ENCODE data around the gene MBNL1. TPM values are rescaled to one million over a fixed set of nuclear protein-coding genes. Genes with fewer than 3 reads are reported as not detected.

MBNL1 gene
- total RNA-seq, 1 experiment from 2014 or later = 68.6 TPM

DNA sequence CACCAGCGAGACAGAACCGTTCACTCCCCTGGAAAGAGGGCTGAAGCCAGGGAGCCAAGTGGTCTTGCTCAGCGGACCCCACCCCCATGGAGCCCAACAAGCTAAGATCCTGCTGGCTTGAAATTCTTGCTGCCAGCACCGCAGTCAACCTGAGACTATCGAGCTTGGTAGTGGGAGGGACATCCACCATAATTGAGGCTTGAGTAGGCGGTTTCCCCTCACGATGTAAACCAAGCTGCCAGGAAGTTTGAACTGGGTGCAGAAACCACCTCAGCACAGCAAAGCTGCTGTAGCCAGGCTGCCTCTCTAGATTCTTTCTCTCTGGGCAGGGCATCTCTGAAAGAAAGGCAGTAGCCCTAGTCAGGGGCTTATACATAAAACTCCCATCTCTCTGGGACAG lies 151.0 kb downstream of the MBNL1 start:
- ChIA-PET CTCF (no interaction called here), POLR2A (no interaction called here)
- Mint-ChIP-seq H3K4me1 (ENCODE audit: low read depth, unreplicated experiment) (no peaks in the 10 kb centered on the region), H3K27me3 (ENCODE audit: insufficient read depth, unreplicated experiment) (no peaks in the 10 kb centered on the region), H3K4me3 (ENCODE audit: unreplicated experiment) (no peak overlapping the region), H3K36me3 (ENCODE audit: insufficient read depth, unreplicated experiment) (peaks cover 72% of the 10 kb centered on the region), H3K9me3 (ENCODE audit: unreplicated experiment) (no peaks in the 10 kb centered on the region), H3K27ac (ENCODE audit: unreplicated experiment) (no peak overlapping the region)
- TF ChIP-seq, protein P1, sequence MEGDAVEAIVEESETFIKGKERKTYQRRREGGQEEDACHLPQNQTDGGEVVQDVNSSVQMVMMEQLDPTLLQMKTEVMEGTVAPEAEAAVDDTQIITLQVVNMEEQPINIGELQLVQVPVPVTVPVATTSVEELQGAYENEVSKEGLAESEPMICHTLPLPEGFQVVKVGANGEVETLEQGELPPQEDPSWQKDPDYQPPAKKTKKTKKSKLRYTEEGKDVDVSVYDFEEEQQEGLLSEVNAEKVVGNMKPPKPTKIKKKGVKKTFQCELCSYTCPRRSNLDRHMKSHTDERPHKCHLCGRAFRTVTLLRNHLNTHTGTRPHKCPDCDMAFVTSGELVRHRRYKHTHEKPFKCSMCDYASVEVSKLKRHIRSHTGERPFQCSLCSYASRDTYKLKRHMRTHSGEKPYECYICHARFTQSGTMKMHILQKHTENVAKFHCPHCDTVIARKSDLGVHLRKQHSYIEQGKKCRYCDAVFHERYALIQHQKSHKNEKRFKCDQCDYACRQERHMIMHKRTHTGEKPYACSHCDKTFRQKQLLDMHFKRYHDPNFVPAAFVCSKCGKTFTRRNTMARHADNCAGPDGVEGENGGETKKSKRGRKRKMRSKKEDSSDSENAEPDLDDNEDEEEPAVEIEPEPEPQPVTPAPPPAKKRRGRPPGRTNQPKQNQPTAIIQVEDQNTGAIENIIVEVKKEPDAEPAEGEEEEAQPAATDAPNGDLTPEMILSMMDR (IDR thresholded peaks at IDR 0.05; ENCODE audit: insufficient read depth in 1 of 2, low read depth in 1 of 2, low read length in 1 of 2, severe bottlenecking in 1 of 2, unreplicated experiment in 1 of 2) = no peak
- DNase-seq = no peak
- no TSS peak for BruUV-seq (replicated peaks)
- Histone ChIP-seq H3K4me3 (ENCODE audit: low read depth, low read length) (no peak overlapping the region), H3K4me1 (no peaks in the 10 kb centered on the region), H3K27me3 (replicated peaks; ENCODE audit: control insufficient read depth, insufficient read depth, low read length) (no peaks in the 10 kb centered on the region), H3K36me3 (ENCODE audit: control insufficient read depth, insufficient read depth, low read length) (peaks cover 2% of the 10 kb centered on the region; the same call in 1 of the 2 replicates), H3K9me3 (no peaks in the 10 kb centered on the region)
- intact Hi-C loops (cut with micrococcal nuclease; ENCODE audit: unreplicated experiment) = loop anchor here (10.0 kb wide), 1 partner anchor 115 kb away; no protein-coding TSS in a partner anchor

DNA sequence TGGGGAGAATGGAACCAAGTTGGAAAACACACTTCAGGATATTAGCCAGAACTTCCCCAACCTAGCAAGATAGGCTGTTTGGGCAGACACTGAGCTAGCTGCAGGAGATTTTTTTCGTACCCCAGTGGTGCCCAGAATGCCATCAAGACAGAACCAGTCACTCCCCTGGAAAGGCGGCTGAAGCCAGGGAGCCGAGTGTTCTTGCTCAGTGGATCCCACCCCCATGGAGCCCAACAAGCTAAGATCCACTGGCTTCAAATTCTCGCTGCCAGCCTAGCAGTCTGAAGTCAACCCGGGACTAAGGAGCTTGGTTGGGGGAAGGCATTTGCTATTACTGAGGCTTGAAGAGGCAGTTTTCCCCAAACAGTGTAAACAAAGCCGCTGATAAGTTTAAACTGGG lies 152.4 kb downstream of the MBNL1 start:
- intact Hi-C loops (cut with micrococcal nuclease; ENCODE audit: unreplicated experiment) = loop anchor here (10.0 kb wide), 1 partner anchor 116 kb away; no protein-coding TSS in a partner anchor
- POLR2A ChIA-PET = no interaction called here
- no peak overlapping the region for H3K27ac Mint-ChIP-seq (ENCODE audit: unreplicated experiment)
- no peak overlapping the region for H3K4me3 Mint-ChIP-seq (ENCODE audit: unreplicated experiment)
- no peaks in the 10 kb centered on the region for H3K27me3 Mint-ChIP-seq (ENCODE audit: insufficient read depth, unreplicated experiment)
- Histone ChIP-seq H3K27me3 (replicated peaks; ENCODE audit: control insufficient read depth, insufficient read depth, low read length) (no peaks in the 10 kb centered on the region), H3K9me3 (no peaks in the 10 kb centered on the region), H3K4me1 (no peaks in the 10 kb centered on the region), H3K4me3 (ENCODE audit: low read depth, low read length) (no peak overlapping the region), H3K36me3 (ENCODE audit: control insufficient read depth, insufficient read depth, low read length) (peaks cover 2% of the 10 kb centered on the region; the same call in 1 of the 2 replicates)
- H3K4me1 Mint-ChIP-seq (ENCODE audit: low read depth, unreplicated experiment) = no peaks in the 10 kb centered on the region
- no peaks in the 10 kb centered on the region for H3K9me3 Mint-ChIP-seq (ENCODE audit: unreplicated experiment)
- no TSS peak for BruUV-seq (replicated peaks)
- TF ChIP-seq, protein P1 (IDR thresholded peaks at IDR 0.05; ENCODE audit: insufficient read depth in 1 of 2, low read depth in 1 of 2, low read length in 1 of 2, severe bottlenecking in 1 of 2, unreplicated experiment in 1 of 2) = no peak
- H3K36me3 Mint-ChIP-seq (ENCODE audit: insufficient read depth, unreplicated experiment) = peaks cover 70% of the 10 kb centered on the region
- DNase-seq = no peak
- CTCF ChIA-PET = no interaction called here

DNA sequence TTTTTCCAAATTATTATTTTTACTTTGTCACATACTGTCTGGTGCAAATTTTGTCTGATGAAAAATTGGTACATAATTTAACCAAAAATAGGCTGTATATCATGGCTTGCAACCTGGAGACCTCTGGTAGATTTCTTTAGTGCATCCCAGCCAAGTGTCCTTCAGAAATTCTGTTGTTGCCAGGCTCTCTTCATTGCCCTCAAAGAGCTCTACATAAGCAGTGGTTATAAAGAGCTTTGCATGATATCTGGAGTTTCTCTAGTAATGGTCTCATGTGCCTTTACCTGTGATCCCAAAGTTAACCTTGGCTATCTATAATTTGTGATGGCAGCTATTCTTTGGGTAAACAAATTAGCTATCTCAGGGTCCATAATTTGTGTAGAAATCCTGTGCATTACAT lies 157.7 kb downstream of the MBNL1 start:
- Mint-ChIP-seq H3K4me1 (ENCODE audit: low read depth, unreplicated experiment) (no peaks in the 10 kb centered on the region), H3K27ac (ENCODE audit: unreplicated experiment) (no peak overlapping the region), H3K4me3 (ENCODE audit: unreplicated experiment) (no peak overlapping the region), H3K36me3 (ENCODE audit: insufficient read depth, unreplicated experiment) (peaks cover 38% of the 10 kb centered on the region), H3K9me3 (ENCODE audit: unreplicated experiment) (no peaks in the 10 kb centered on the region), H3K27me3 (ENCODE audit: insufficient read depth, unreplicated experiment) (no peaks in the 10 kb centered on the region)
- Histone ChIP-seq H3K4me1 (peaks cover 7% of the 10 kb centered on the region; the same call in 1 of the 2 replicates), H3K27me3 (replicated peaks; ENCODE audit: control insufficient read depth, insufficient read depth, low read length) (no peaks in the 10 kb centered on the region), H3K4me3 (ENCODE audit: low read depth, low read length) (no peak overlapping the region), H3K36me3 (ENCODE audit: control insufficient read depth, insufficient read depth, low read length) (no peaks in the 10 kb centered on the region), H3K9me3 (no peaks in the 10 kb centered on the region)
- CTCF ChIA-PET = interaction anchor here (0.9 kb wide), 1 partner anchor 16 kb away, joined by 3 read pairs; no protein-coding TSS in a partner anchor
- TF ChIP-seq, protein P1 (IDR thresholded peaks at IDR 0.05; ENCODE audit: insufficient read depth in 1 of 2, low read depth in 1 of 2, low read length in 1 of 2, severe bottlenecking in 1 of 2, unreplicated experiment in 1 of 2) = no peak
- intact Hi-C loops (cut with micrococcal nuclease; ENCODE audit: unreplicated experiment) = loop anchor here (10.0 kb wide), 1 partner anchor 122 kb away; no protein-coding TSS in a partner anchor
- DNase-seq = no peak
- POLR2A ChIA-PET = no interaction called here
- BruUV-seq (replicated peaks) = no TSS peak

Measured in Caco-2 (cell line).